HepG2 (cell line): Measurements from ENCODE around the gene BOLL. TPM values are rescaled to one million over a fixed set of nuclear protein-coding genes. Genes with fewer than 3 reads are reported as not detected.
A peak's percentile ranks its signal among the peaks of the same experiment; 100 is the strongest.

Experiments used
- ATF7-NPFF ChIP-seq: sonication (generic); formaldehyde crosslinking; IDR thresholded peaks from 2 replicates; pipeline ENCODE4 v1.8.1; 2023; ENCODE audit warnings: mild to moderate bottlenecking, low read depth, missing genetic modification reagents, moderate library complexity
- ELF4 ChIP-seq: sonication (generic); formaldehyde crosslinking; IDR thresholded peaks from 2 replicates; pipeline ENCODE4 v1.5.0; 2020; ENCODE audit warnings: missing genetic modification reagents, mild to moderate bottlenecking, moderate library complexity, borderline replicate concordance
- ISL2 ChIP-seq: sonication (generic); formaldehyde crosslinking; IDR thresholded peaks from 2 replicates; pipeline ENCODE4 v1.5.0; 2020; ENCODE audit warnings: missing genetic modification reagents
- KAT2B ChIP-seq: fragments of 150-350 bp; IDR thresholded peaks from 2 replicates; pipeline ENCODE4 v1.6.1; 2014; ENCODE audit warnings: low read depth, low read length, borderline replicate concordance
- MYNN ChIP-seq: sonication (generic); formaldehyde crosslinking; IDR thresholded peaks from 2 replicates; pipeline ENCODE4 v1.4.0; 2020; ENCODE audit warnings: mild to moderate bottlenecking, low read depth, missing genetic modification reagents
- NFATC3 ChIP-seq: sonication (generic); formaldehyde crosslinking; IDR thresholded peaks from 2 replicates; pipeline ENCODE4 v1.5.1; 2020; ENCODE audit warnings: mild to moderate bottlenecking, missing genetic modification reagents
- NFYC ChIP-seq: IDR thresholded peaks from 2 replicates; pipeline ENCODE4 v1.6.1; 2016; ENCODE audit warnings: missing genetic modification reagents, missing compliant biosample characterization
- PAX8 ChIP-seq: sonication (generic); formaldehyde crosslinking; IDR thresholded peaks from 2 replicates; pipeline ENCODE4 v1.8.0; 2022; ENCODE audit warnings: mild to moderate bottlenecking, missing genetic modification reagents, borderline replicate concordance
- RBM39 ChIP-seq: fragments of 200-400 bp; formaldehyde crosslinking; IDR thresholded peaks from one replicate; pipeline ENCODE4 v1.6.1; 2018; ENCODE audit warnings: antibody characterized with exemption, mild to moderate bottlenecking, low read depth, low read length; ENCODE audit not compliant: poor library complexity, severe bottlenecking
- RNF2 ChIP-seq: fragments of 450-650 bp; conservative IDR thresholded peaks from 2 replicates; pipeline ENCODE4 v1.6.1; 2016; ENCODE audit warnings: low read depth
- SAP130 ChIP-seq: IDR thresholded peaks from 2 replicates; pipeline ENCODE4 v1.6.1; 2016; ENCODE audit warnings: low read depth
- SP2 ChIP-seq: sonication (generic); formaldehyde crosslinking; IDR thresholded peaks from 2 replicates; pipeline ENCODE4 v1.5.1; 2020; ENCODE audit warnings: mild to moderate bottlenecking, missing genetic modification reagents
- SRSF9 ChIP-seq: fragments of 200-400 bp; formaldehyde crosslinking; IDR thresholded peaks from 2 replicates; pipeline ENCODE4 v1.6.1; 2018; ENCODE audit warnings: borderline replicate concordance, mild to moderate bottlenecking, low read depth, low read length; ENCODE audit not compliant: insufficient read depth, poor library complexity, severe bottlenecking
- SYNCRIP ChIP-seq: fragments of 200-400 bp; formaldehyde crosslinking; IDR thresholded peaks from 2 replicates; pipeline ENCODE4 v1.6.1; 2018; ENCODE audit warnings: mild to moderate bottlenecking, low read depth, low read length; ENCODE audit not compliant: insufficient read depth
- ZNF274 ChIP-seq: sonication (generic); formaldehyde crosslinking; IDR thresholded peaks from 2 replicates; pipeline ENCODE4 v1.5.1; 2020; ENCODE audit warnings: mild to moderate bottlenecking, missing genetic modification reagents
- ZNF547 ChIP-seq: sonication (generic); formaldehyde crosslinking; IDR thresholded peaks from 2 replicates; pipeline ENCODE4 v1.5.1; 2020; ENCODE audit warnings: mild to moderate bottlenecking, missing genetic modification reagents
- ZSCAN20 ChIP-seq: sonication (generic); formaldehyde crosslinking; IDR thresholded peaks from 2 replicates; pipeline ENCODE4 v1.4.0; 2020; ENCODE audit warnings: missing genetic modification reagents, mild to moderate bottlenecking, borderline replicate concordance
- polyA plus RNA-seq, 8 experiments: library from polyadenylated mRNA; depleted of rRNA in 3 of 8; stranded (reverse) in 7 of 8; unstranded in 1 of 8; fragments of >200 nt; fragmentation: Illumina TruSeq in 4 of 8; extraction: Trizol in 4 of 8; gene quantifications; 2 replicates each; pipeline versions ENCODE4 v1.2.1 to v1.2.3, GENCODE V29; 2011 to 2016; ENCODE audit warnings: low read depth in 4 of 8, missing spikeins in 1 of 8, mixed read lengths in 1 of 8; ENCODE audit not compliant: insufficient read depth in 1 of 8
- total RNA-seq, 5 experiments: library from RNA; depleted of rRNA; stranded (reverse); fragments of >200 nt; fragmentation: Illumina TruSeq; extraction: Trizol; gene quantifications; 2 replicates each; pipeline ENCODE4 v1.2.3, GENCODE V29; 2016; ENCODE audit warnings: low read depth in 1 of 5
- TF ChIP-seq, protein P1 (sequence below): sonication (generic); formaldehyde crosslinking; IDR thresholded peaks from 2 replicates; pipeline ENCODE4 v1.4.0; 2020; ENCODE audit warnings: mild to moderate bottlenecking, missing genetic modification reagents
- TF ChIP-seq, protein P2 (sequence below): sonication (generic); formaldehyde crosslinking; IDR thresholded peaks from 2 replicates; pipeline ENCODE4 v1.5.1; 2020; ENCODE audit warnings: mild to moderate bottlenecking, missing genetic modification reagents, moderate library complexity
- TF ChIP-seq, protein P3 (sequence below): sonication (generic); formaldehyde crosslinking; IDR thresholded peaks from 2 replicates; pipeline ENCODE4 v1.5.0; 2020; ENCODE audit warnings: mild to moderate bottlenecking, missing genetic modification reagents

The BOLL gene
- total and polyA plus RNA-seq, 2 of the 13 experiments (the other 11 are each of a cell fraction or from before 2014, with no cell fraction given), result not detected

DNA sequence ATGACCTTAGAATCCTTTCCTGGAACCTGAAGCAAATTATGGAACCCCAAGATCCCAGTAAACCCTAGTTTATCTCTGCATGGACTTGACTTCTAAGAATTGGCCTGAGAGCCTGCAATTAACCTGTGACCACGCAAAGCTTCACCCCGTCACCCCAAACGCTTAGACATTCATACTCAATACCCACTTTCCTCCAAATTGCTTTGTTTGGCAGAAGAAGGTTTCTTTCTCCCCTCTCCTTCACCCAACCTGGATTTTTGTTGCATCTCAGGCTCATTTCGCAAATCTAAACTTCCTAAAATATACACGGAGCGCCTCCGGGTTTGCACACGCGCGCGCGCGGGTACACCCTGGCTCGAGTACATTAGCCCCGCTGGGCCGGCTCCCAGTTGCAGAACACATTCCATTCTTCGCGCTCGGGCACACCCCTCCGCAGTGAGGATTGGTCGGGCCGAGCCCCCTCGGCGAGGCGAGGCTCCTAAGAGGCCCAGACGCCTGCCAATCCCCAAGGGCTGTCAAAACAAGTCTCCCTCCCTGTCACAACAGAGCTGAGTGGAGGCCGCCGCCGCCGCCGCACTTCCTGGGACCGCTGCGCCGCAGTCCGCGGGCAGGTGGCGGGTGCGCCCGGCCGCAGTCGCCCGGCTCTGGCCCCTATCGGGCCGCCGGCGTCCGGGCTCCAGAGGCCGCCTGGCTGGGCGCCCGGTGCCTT, 19.1 kb upstream of the BOLL start, which contains the start of gene PLCL1 (continued):
- TF ChIP-seq, protein P1, sequence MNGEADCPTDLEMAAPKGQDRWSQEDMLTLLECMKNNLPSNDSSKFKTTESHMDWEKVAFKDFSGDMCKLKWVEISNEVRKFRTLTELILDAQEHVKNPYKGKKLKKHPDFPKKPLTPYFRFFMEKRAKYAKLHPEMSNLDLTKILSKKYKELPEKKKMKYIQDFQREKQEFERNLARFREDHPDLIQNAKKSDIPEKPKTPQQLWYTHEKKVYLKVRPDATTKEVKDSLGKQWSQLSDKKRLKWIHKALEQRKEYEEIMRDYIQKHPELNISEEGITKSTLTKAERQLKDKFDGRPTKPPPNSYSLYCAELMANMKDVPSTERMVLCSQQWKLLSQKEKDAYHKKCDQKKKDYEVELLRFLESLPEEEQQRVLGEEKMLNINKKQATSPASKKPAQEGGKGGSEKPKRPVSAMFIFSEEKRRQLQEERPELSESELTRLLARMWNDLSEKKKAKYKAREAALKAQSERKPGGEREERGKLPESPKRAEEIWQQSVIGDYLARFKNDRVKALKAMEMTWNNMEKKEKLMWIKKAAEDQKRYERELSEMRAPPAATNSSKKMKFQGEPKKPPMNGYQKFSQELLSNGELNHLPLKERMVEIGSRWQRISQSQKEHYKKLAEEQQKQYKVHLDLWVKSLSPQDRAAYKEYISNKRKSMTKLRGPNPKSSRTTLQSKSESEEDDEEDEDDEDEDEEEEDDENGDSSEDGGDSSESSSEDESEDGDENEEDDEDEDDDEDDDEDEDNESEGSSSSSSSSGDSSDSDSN (CRISPR knock-in tag), result peak; percentile 89; the same call in 1 of the 2 replicates
- TF ChIP-seq NFYC (CRISPR knock-in tag), result peak; percentile 94
- 0 out of 2 replicates have a peak, but pooled peaks have one; percentile 36 for TF ChIP-seq NFATC3 (CRISPR knock-in tag)
- peak; percentile 23 for TF ChIP-seq RBM39
- TF ChIP-seq ZNF547, result peak; percentile 36
- TF ChIP-seq, protein P2, sequence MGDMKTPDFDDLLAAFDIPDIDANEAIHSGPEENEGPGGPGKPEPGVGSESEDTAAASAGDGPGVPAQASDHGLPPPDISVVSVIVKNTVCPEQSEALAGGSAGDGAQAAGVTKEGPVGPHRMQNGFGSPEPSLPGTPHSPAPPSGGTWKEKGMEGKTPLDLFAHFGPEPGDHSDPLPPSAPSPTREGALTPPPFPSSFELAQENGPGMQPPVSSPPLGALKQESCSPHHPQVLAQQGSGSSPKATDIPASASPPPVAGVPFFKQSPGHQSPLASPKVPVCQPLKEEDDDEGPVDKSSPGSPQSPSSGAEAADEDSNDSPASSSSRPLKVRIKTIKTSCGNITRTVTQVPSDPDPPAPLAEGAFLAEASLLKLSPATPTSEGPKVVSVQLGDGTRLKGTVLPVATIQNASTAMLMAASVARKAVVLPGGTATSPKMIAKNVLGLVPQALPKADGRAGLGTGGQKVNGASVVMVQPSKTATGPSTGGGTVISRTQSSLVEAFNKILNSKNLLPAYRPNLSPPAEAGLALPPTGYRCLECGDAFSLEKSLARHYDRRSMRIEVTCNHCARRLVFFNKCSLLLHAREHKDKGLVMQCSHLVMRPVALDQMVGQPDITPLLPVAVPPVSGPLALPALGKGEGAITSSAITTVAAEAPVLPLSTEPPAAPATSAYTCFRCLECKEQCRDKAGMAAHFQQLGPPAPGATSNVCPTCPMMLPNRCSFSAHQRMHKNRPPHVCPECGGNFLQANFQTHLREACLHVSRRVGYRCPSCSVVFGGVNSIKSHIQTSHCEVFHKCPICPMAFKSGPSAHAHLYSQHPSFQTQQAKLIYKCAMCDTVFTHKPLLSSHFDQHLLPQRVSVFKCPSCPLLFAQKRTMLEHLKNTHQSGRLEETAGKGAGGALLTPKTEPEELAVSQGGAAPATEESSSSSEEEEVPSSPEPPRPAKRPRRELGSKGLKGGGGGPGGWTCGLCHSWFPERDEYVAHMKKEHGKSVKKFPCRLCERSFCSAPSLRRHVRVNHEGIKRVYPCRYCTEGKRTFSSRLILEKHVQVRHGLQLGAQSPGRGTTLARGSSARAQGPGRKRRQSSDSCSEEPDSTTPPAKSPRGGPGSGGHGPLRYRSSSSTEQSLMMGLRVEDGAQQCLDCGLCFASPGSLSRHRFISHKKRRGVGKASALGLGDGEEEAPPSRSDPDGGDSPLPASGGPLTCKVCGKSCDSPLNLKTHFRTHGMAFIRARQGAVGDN (CRISPR knock-in tag), result peak; percentile 41; the same call in 1 of the 2 replicates
- no peak for TF ChIP-seq ZNF274 (CRISPR knock-in tag)
- TF ChIP-seq SRSF9, result no peak
- peak; percentile 95 for TF ChIP-seq SP2
- TF ChIP-seq PAX8 (CRISPR knock-in tag), result no peak
- TF ChIP-seq ZSCAN20 (CRISPR knock-in tag), result no peak
- TF ChIP-seq SAP130 (CRISPR knock-in tag), result peak; percentile 80
- TF ChIP-seq ATF7-NPFF, result 0 out of 2 replicates have a peak, but pooled peaks have one; percentile 18
- TF ChIP-seq MYNN, result no peak
- TF ChIP-seq SYNCRIP, result no peak
- TF ChIP-seq, protein P3, sequence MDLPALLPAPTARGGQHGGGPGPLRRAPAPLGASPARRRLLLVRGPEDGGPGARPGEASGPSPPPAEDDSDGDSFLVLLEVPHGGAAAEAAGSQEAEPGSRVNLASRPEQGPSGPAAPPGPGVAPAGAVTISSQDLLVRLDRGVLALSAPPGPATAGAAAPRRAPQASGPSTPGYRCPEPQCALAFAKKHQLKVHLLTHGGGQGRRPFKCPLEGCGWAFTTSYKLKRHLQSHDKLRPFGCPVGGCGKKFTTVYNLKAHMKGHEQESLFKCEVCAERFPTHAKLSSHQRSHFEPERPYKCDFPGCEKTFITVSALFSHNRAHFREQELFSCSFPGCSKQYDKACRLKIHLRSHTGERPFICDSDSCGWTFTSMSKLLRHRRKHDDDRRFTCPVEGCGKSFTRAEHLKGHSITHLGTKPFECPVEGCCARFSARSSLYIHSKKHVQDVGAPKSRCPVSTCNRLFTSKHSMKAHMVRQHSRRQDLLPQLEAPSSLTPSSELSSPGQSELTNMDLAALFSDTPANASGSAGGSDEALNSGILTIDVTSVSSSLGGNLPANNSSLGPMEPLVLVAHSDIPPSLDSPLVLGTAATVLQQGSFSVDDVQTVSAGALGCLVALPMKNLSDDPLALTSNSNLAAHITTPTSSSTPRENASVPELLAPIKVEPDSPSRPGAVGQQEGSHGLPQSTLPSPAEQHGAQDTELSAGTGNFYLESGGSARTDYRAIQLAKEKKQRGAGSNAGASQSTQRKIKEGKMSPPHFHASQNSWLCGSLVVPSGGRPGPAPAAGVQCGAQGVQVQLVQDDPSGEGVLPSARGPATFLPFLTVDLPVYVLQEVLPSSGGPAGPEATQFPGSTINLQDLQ, result 0 out of 2 replicates have a peak, but pooled peaks have one; percentile 50
- TF ChIP-seq KAT2B, result no peak
- TF ChIP-seq RNF2, result 0 out of 2 replicates have a peak, but pooled peaks have one; percentile 72
- TF ChIP-seq ELF4 (CRISPR knock-in tag), result no peak
- 0 out of 2 replicates have a peak, but pooled peaks have one; percentile 17 for TF ChIP-seq ISL2 (CRISPR knock-in tag)
